CD4-positive, alpha-beta T cell (primary cell): ENCODE measurements around the gene SCG5. TPM values are rescaled to one million over a fixed set of nuclear protein-coding genes. Genes with fewer than 3 reads are reported as not detected.
A peak's percentile ranks its signal among the peaks of the same experiment; 100 is the strongest.
"Not testable (repeated sequence)": the region's sequence is repeated elsewhere in the genome, so short reads cannot be mapped to it uniquely, and the experiment has no call there.

Source experiments
- ATAC-seq: fragments of 200-7000 bp; cut with Tn5 transposase; one replicate; pipeline ENCODE4 v1.10.0; 2022; ENCODE audit warnings: mild to moderate bottlenecking; ENCODE audit not compliant: poor library complexity
- CTCF ChIA-PET: fragments of 350-600 bp; sonication (Branson Sonifier 250); formaldehyde crosslinking; loops from one replicate; lab custom pipeline; 2021; ENCODE audit warnings: antibody characterized with exemption, inconsistent platforms; lab: Charles Lee
- POLR2A ChIA-PET: fragments of 350-600 bp; sonication (Branson Sonifier 250); formaldehyde crosslinking; loops from one replicate; lab custom pipeline; 2021; ENCODE audit warnings: antibody characterized with exemption, inconsistent platforms; lab: Charles Lee
- DNase-seq, 14 experiments: peaks; one replicate each; pipeline ENCODE4 v3.0.0-alpha.2; 2013 to 2020; ENCODE audit warnings: mixed read lengths in 2 of 14
- H3K27ac ChIP-seq, 2 donors: one replicate each; pipeline versions ENCODE4 v1.5.1 to v1.7.0; 2013; ENCODE audit warnings: low read length in 2 of 2, low read depth in 1 of 2, mild to moderate bottlenecking in 1 of 2
- H3K27me3 ChIP-seq, 2 experiments: 1 replicate in 1 of 2; 2 replicates in 1 of 2; pipeline versions ENCODE4 v1.6.1 to v1.7.0; 2013; ENCODE audit warnings: low read length in 2 of 2, control low read depth in 1 of 2, mild to moderate bottlenecking in 1 of 2, moderate library complexity in 1 of 2; ENCODE audit not compliant: insufficient read depth in 2 of 2, control insufficient read depth in 1 of 2
- H3K36me3 ChIP-seq: one replicate; pipeline ENCODE4 v1.6.1; 2013; ENCODE audit warnings: low read length, control low read depth; ENCODE audit not compliant: insufficient read depth
- H3K4me1 ChIP-seq: one replicate; pipeline ENCODE4 v1.6.1; 2013; ENCODE audit warnings: low read length, control low read depth; ENCODE audit not compliant: insufficient read depth
- H3K4me3 ChIP-seq: one replicate; pipeline ENCODE4 v1.5.1; 2013; ENCODE audit warnings: mild to moderate bottlenecking, low read length, moderate library complexity
- H3K9me3 ChIP-seq, 2 experiments: 1 replicate in 1 of 2; 2 replicates in 1 of 2; pipeline versions ENCODE4 v1.6.1 to v1.7.0; 2013; ENCODE audit warnings: low read length in 2 of 2, mild to moderate bottlenecking in 2 of 2, control low read depth in 1 of 2, moderate library complexity in 1 of 2; ENCODE audit not compliant: control insufficient read depth in 1 of 2, insufficient read depth in 1 of 2
- H3K27ac Mint-ChIP-seq: one replicate; pipeline ENCODE4 v1.8.0; 2020; ENCODE audit warnings: mixed read lengths
- H3K27me3 Mint-ChIP-seq: one replicate; pipeline ENCODE4 v1.8.0; 2021; ENCODE audit warnings: mixed read lengths
- H3K36me3 Mint-ChIP-seq: one replicate; pipeline ENCODE4 v1.8.0; 2021; ENCODE audit warnings: low read depth, mixed read lengths
- H3K4me1 Mint-ChIP-seq: one replicate; pipeline ENCODE4 v1.8.0; 2021; ENCODE audit warnings: low read depth, mixed read lengths
- H3K4me3 Mint-ChIP-seq: one replicate; pipeline ENCODE4 v1.8.0; 2020; ENCODE audit warnings: mild to moderate bottlenecking, mixed read lengths
- H3K9me3 Mint-ChIP-seq: one replicate; pipeline ENCODE4 v1.8.0; 2020; ENCODE audit warnings: mixed read lengths
- CTCF ChIP-seq: fragments of 200-600 bp; IDR thresholded peaks from one replicate; pipeline ENCODE4 v1.8.0; 2022; ENCODE audit warnings: antibody characterized with exemption, mild to moderate bottlenecking
- intact Hi-C, 2 experiments: fragments of 100-400 bp; cut with DNase I in 1 of 2; cut with micrococcal nuclease in 1 of 2; formaldehyde crosslinking; loops; one replicate each; pipeline versions ENCODE4 v1.15.1 to v1.9.0; 2023 to 2025; cut with DNase I, micrococcal nuclease
- polyA plus RNA-seq, 2 donors: library from polyadenylated mRNA; unstranded; fragments of 120-200 nt; gene quantifications; one replicate each; pipeline ENCODE4 v1.2.1, GENCODE V29; 2013
- total RNA-seq, 174 experiments: library from RNA in 2 of 174; stranded (reverse) in 2 of 174; gene quantifications; one replicate each; pipeline ENCODE4 v1.2.3 and lab custom pipeline; 2021 to 2026

SCG5 gene
- total RNA-seq (not detected), total RNA-seq (lab: John Stamatoyannopoulos, UW) (0 to 0.64 (median 0.06) reads per million in 172 experiments)
- polyA plus RNA-seq (2013, experiment 1 of 2): 0.49 TPM
- 0.64 TPM for polyA plus RNA-seq (2013, experiment 2 of 2)

- H3K4me1 Mint-ChIP-seq: no peaks in the 10 kb centered on the region
- ChIA-PET POLR2A (interaction anchor here (0.7 kb wide), 1 partner anchor 102 kb away, joined by 3 read pairs; no protein-coding TSS in a partner anchor), CTCF (no interaction called here)
- H3K36me3 Mint-ChIP-seq: peaks cover 2% of the 10 kb centered on the region
- DNase-seq (no peak), ATAC-seq (no peak)
- H3K4me3 Mint-ChIP-seq: no peak within 1 kb of the TSS
- Histone ChIP-seq H3K27me3 (no peaks in the 10 kb centered on the region), H3K36me3 (no peaks in the 10 kb centered on the region), H3K27ac (no peak within 1 kb of the TSS), H3K4me1 (no peaks in the 10 kb centered on the region), H3K4me3 (no peak within 1 kb of the TSS), H3K9me3 (no peaks in the 10 kb centered on the region)
- H3K9me3 Mint-ChIP-seq: no peaks in the 10 kb centered on the region
- no peaks in the 10 kb centered on the region for H3K27me3 Mint-ChIP-seq
- TF ChIP-seq CTCF: no peak
- intact Hi-C loops: no loop called here
- no peak within 1 kb of the TSS for H3K27ac Mint-ChIP-seq
Measured at GRCh38 chr15:32641517-32642059, at the start of gene SCG5. TSS of gene SCG5 (plus strand) at chr15:32641710. CDS start at chr15:32643593, 1,883 bp downstream.

GRCh38 chr15:32593151-32593550, 48.4 kb upstream of the SCG5 start, which contains the start of gene GOLGA8N:
TSS of gene GOLGA8N (plus strand) at chr15:32593456.
- H3K4me3 ChIP-seq, H3K4me1 ChIP-seq, H3K9me3 ChIP-seq, intact Hi-C loops, CTCF ChIA-PET, H3K9me3 Mint-ChIP-seq, H3K4me3 Mint-ChIP-seq, H3K27ac ChIP-seq, H3K27me3 ChIP-seq, H3K27ac Mint-ChIP-seq, H3K36me3 ChIP-seq, POLR2A ChIA-PET, DNase-seq, H3K27me3 Mint-ChIP-seq, ATAC-seq, H3K4me1 Mint-ChIP-seq, H3K36me3 Mint-ChIP-seq: not testable (repeated sequence)

GRCh38 chr15:32609518-32609917, 32.0 kb upstream of the SCG5 start:
- H3K4me3 ChIP-seq, DNase-seq, H3K27me3 ChIP-seq, H3K4me3 Mint-ChIP-seq, CTCF ChIA-PET, H3K27ac ChIP-seq, H3K27ac Mint-ChIP-seq, ATAC-seq, H3K27me3 Mint-ChIP-seq, H3K4me1 Mint-ChIP-seq, H3K36me3 ChIP-seq, H3K9me3 Mint-ChIP-seq, H3K4me1 ChIP-seq, H3K36me3 Mint-ChIP-seq, POLR2A ChIA-PET, H3K9me3 ChIP-seq, intact Hi-C loops: not testable (repeated sequence)

- H3K27ac Mint-ChIP-seq, H3K4me1 ChIP-seq, H3K27ac ChIP-seq, H3K27me3 ChIP-seq, ATAC-seq, H3K9me3 Mint-ChIP-seq, H3K4me3 ChIP-seq, POLR2A ChIA-PET, H3K9me3 ChIP-seq, H3K27me3 Mint-ChIP-seq, intact Hi-C loops, H3K4me3 Mint-ChIP-seq, CTCF ChIA-PET, H3K36me3 ChIP-seq: not testable (repeated sequence)
- TF ChIP-seq CTCF: peak; percentile 40
- DNase-seq: peak in 4 of 14 experiments; percentile 3 to 43 (median 40)
- Mint-ChIP-seq H3K36me3 (peaks cover 10% of the 10 kb centered on the region), H3K4me1 (peaks cover 15% of the 10 kb centered on the region)
Measured at GRCh38 chr15:32610719-32611118, 30.8 kb upstream of the SCG5 start.

DNA sequence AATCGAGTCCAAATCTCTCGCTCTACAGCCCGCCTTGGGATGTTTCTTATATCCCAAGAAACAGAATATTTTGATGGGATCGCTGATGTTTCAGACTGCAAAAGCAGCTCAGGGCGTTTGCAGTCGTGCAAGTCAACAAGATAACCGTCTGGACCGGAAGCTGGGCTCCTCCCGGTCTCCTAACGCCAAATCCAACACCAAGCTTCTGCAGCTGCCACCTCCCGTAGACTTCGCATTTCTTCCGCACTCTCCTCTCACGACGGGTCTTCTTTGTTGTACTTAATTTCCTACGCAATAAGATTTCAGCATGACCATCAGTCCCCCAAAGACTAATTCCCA, 26.8 kb upstream of the SCG5 start:
- peak overlapping the region; percentile 98 for H3K27ac Mint-ChIP-seq
- H3K27me3 ChIP-seq, intact Hi-C loops, H3K9me3 ChIP-seq, CTCF ChIA-PET, H3K4me1 ChIP-seq, H3K27me3 Mint-ChIP-seq, H3K9me3 Mint-ChIP-seq, H3K36me3 ChIP-seq, DNase-seq: not testable (repeated sequence)
- peak overlapping the region; percentile 99 for H3K4me3 Mint-ChIP-seq
- POLR2A ChIA-PET: interaction anchor here (0.6 kb wide), 1 partner anchor 1989 kb away, joined by 9 read pairs; the partner anchor contains the start of gene ARHGAP11B
- ATAC-seq: peak; percentile 15
- H3K4me1 Mint-ChIP-seq: peaks cover 27% of the 10 kb centered on the region
- Histone ChIP-seq H3K4me3 (peak overlapping the region; percentile 66), H3K27ac (peak overlapping the region; percentile 41 to 53)
- peaks cover 15% of the 10 kb centered on the region for H3K36me3 Mint-ChIP-seq
